Measurements from ENCODE around the gene ADD3.

DNA sequence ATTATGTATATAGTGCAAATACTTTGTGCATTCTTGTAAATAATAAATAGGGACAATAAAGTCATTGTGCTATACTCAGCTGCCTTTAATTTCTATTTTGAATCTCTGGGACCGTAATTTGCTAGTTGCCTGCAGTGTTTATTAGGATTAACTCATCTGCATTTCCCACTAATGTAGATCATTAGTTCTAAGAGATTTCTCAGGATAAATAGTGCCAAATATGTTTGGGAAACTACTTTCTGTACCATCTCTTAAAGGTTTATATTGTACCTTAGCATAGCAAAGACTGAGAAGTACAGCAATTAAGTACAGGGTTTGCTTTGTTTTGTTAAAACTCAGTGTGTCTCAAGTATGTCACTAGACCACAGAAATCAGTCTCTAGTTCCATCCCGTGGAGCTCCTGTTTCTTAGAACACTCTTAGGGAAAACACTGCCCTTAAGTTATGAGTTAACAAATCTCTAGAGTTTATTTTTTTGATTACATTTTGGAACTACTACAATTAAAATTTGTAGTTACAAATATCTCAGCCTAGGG, 26.0 kb downstream of the ADD3 start:
- TF ChIP-seq, protein P1, sequence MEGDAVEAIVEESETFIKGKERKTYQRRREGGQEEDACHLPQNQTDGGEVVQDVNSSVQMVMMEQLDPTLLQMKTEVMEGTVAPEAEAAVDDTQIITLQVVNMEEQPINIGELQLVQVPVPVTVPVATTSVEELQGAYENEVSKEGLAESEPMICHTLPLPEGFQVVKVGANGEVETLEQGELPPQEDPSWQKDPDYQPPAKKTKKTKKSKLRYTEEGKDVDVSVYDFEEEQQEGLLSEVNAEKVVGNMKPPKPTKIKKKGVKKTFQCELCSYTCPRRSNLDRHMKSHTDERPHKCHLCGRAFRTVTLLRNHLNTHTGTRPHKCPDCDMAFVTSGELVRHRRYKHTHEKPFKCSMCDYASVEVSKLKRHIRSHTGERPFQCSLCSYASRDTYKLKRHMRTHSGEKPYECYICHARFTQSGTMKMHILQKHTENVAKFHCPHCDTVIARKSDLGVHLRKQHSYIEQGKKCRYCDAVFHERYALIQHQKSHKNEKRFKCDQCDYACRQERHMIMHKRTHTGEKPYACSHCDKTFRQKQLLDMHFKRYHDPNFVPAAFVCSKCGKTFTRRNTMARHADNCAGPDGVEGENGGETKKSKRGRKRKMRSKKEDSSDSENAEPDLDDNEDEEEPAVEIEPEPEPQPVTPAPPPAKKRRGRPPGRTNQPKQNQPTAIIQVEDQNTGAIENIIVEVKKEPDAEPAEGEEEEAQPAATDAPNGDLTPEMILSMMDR (IDR thresholded peaks at IDR 0.05), result no peak
- TF ChIP-seq, protein P2, sequence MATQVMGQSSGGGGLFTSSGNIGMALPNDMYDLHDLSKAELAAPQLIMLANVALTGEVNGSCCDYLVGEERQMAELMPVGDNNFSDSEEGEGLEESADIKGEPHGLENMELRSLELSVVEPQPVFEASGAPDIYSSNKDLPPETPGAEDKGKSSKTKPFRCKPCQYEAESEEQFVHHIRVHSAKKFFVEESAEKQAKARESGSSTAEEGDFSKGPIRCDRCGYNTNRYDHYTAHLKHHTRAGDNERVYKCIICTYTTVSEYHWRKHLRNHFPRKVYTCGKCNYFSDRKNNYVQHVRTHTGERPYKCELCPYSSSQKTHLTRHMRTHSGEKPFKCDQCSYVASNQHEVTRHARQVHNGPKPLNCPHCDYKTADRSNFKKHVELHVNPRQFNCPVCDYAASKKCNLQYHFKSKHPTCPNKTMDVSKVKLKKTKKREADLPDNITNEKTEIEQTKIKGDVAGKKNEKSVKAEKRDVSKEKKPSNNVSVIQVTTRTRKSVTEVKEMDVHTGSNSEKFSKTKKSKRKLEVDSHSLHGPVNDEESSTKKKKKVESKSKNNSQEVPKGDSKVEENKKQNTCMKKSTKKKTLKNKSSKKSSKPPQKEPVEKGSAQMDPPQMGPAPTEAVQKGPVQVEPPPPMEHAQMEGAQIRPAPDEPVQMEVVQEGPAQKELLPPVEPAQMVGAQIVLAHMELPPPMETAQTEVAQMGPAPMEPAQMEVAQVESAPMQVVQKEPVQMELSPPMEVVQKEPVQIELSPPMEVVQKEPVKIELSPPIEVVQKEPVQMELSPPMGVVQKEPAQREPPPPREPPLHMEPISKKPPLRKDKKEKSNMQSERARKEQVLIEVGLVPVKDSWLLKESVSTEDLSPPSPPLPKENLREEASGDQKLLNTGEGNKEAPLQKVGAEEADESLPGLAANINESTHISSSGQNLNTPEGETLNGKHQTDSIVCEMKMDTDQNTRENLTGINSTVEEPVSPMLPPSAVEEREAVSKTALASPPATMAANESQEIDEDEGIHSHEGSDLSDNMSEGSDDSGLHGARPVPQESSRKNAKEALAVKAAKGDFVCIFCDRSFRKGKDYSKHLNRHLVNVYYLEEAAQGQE (IDR thresholded peaks at IDR 0.05; ENCODE audit: insufficient read depth in 1 of 2, low read depth in 2 of 2, low read length in 1 of 2), result no peak
- no peak for TF ChIP-seq SIN3A (IDR thresholded peaks at IDR 0.05; ENCODE audit: borderline replicate concordance, insufficient read depth, low read depth, low read length)
- TF ChIP-seq POLR2AphosphoS5 (IDR thresholded peaks at IDR 0.05; ENCODE audit: low read depth, low read length), result no peak

Measured in Panc1 (cell line).